B cell (primary cell): ENCODE results near the gene SLC6A2. TPM values are rescaled to one million over a fixed set of nuclear protein-coding genes. Genes with fewer than 3 reads are reported as not detected.

ENCODE experiments used
- ATAC-seq: fragments of 200-7000 bp; cut with Tn5 transposase; one replicate; pipeline ENCODE4 v1.10.0; 2021; ENCODE audit warnings: low read depth, mild to moderate bottlenecking, moderate number of reproducible peaks, moderate library complexity
- CTCF ChIA-PET: fragments of 350-600 bp; sonication (Branson Sonifier 250); formaldehyde crosslinking; loops from one replicate; lab custom pipeline; 2021; ENCODE audit warnings: antibody characterized with exemption, inconsistent platforms; lab: Charles Lee
- POLR2A ChIA-PET: fragments of 350-600 bp; sonication (Branson Sonifier 250); formaldehyde crosslinking; loops from one replicate; lab custom pipeline; 2021; ENCODE audit warnings: antibody characterized with exemption; lab: Charles Lee
- DNase-seq: peaks from one replicate; pipeline ENCODE4 v3.0.0; 2013
- H2AFZ ChIP-seq: 2 replicates; pipeline ENCODE4 v1.6.1; 2012; ENCODE audit warnings: mild to moderate bottlenecking, low read depth, low read length; ENCODE audit not compliant: insufficient read depth, poor library complexity, severe bottlenecking
- H3K27ac ChIP-seq, 2 donors: 1 replicate in 1 of 2; 2 replicates in 1 of 2; pipeline ENCODE4 v1.5.1; 2012 to 2013; ENCODE audit warnings: low read length in 2 of 2, mild to moderate bottlenecking in 2 of 2, moderate library complexity in 1 of 2
- H3K27me3 ChIP-seq, 4 experiments: fragments of 200-600 bp in 1 of 4; sonication (generic) in 1 of 4; replicated peaks in 1 of 4; 1 replicate in 2 of 4; 2 replicates in 2 of 4; pipeline versions ENCODE4 v1.6.1 to v1.7.0; 2013 to 2016; ENCODE audit warnings: low read length in 3 of 4, mild to moderate bottlenecking in 2 of 4, mixed read lengths in 1 of 4, moderate library complexity in 1 of 4; ENCODE audit not compliant: insufficient read depth in 4 of 4, control insufficient read depth in 3 of 4; ENCODE audit errors: control extremely low read depth in 1 of 4
- H3K36me3 ChIP-seq, 2 experiments: replicated peaks in 1 of 2; 1 replicate in 1 of 2; 2 replicates in 1 of 2; pipeline versions ENCODE4 v1.6.1 to v1.7.1; 2013; ENCODE audit warnings: low read length in 1 of 2; ENCODE audit not compliant: insufficient read depth in 2 of 2, control insufficient read depth in 1 of 2; ENCODE audit errors: control extremely low read depth in 1 of 2, extremely low read depth in 1 of 2
- H3K4me1 ChIP-seq, 2 donors: fragments of 200-600 bp in 1 of 2; sonication (generic) in 1 of 2; 1 replicate in 1 of 2; 2 replicates in 1 of 2; pipeline versions ENCODE4 v1.5.1 to v1.6.1; 2013 to 2017; ENCODE audit warnings: low read length in 2 of 2; ENCODE audit not compliant: control insufficient read depth in 2 of 2, insufficient read depth in 2 of 2
- H3K4me2 ChIP-seq: replicated peaks from 2 replicates; pipeline ENCODE3; 2012; ENCODE audit warnings: mild to moderate bottlenecking, low read depth, low read length; ENCODE audit not compliant: poor library complexity, severe bottlenecking
- H3K4me3 ChIP-seq, 5 experiments: fragments of 200-600 bp in 1 of 5; sonication (generic) in 1 of 5; 1 replicate in 3 of 5; 2 replicates in 2 of 5; pipeline versions ENCODE4 v1.5.1 to v1.7.0; 2011 to 2016; ENCODE audit warnings: low read length in 4 of 5, mild to moderate bottlenecking in 4 of 5, low read depth in 2 of 5, control low read depth in 1 of 5, moderate library complexity in 1 of 5; ENCODE audit not compliant: insufficient read depth in 1 of 5; ENCODE audit errors: control extremely low read depth in 1 of 5, extremely low read depth in 1 of 5
- H3K79me2 ChIP-seq: fragments of 200-600 bp; sonication (generic); one replicate; pipeline ENCODE4 v1.6.0; 2016; ENCODE audit warnings: low read length; ENCODE audit not compliant: control insufficient read depth, insufficient read depth
- H3K9ac ChIP-seq: fragments of 200-600 bp; sonication (generic); 2 replicates; pipeline ENCODE4 v1.6.1; 2017; ENCODE audit warnings: mild to moderate bottlenecking, low read length, moderate library complexity
- H3K9me3 ChIP-seq, 3 donors: one replicate each; pipeline versions ENCODE4 v1.6.1 to v1.7.1; 2013; ENCODE audit warnings: low read length in 2 of 3; ENCODE audit not compliant: control insufficient read depth in 2 of 3, insufficient read depth in 1 of 3; ENCODE audit errors: control extremely low read depth in 1 of 3
- H4K20me1 ChIP-seq: 2 replicates; pipeline ENCODE4 v1.6.0; 2012; ENCODE audit warnings: mild to moderate bottlenecking, low read length; ENCODE audit not compliant: insufficient read depth, control insufficient read depth, poor library complexity, severe bottlenecking
- H3K27ac Mint-ChIP-seq: one replicate; pipeline ENCODE4 v1.8.0; 2021; ENCODE audit warnings: mixed read lengths
- H3K27me3 Mint-ChIP-seq: one replicate; pipeline ENCODE4 v1.8.0; 2021; ENCODE audit warnings: mixed read lengths
- H3K4me1 Mint-ChIP-seq: one replicate; pipeline ENCODE4 v1.8.0; 2021; ENCODE audit warnings: mixed read lengths
- H3K4me3 Mint-ChIP-seq: one replicate; pipeline ENCODE4 v1.8.0; 2021; ENCODE audit warnings: mixed read lengths
- H3K9me3 Mint-ChIP-seq: one replicate; pipeline ENCODE4 v1.8.0; 2022; ENCODE audit warnings: mixed read lengths; ENCODE audit not compliant: insufficient read depth
- CTCF ChIP-seq: fragments of 200-600 bp; IDR thresholded peaks from one replicate; pipeline ENCODE4 v1.8.0; 2022; ENCODE audit warnings: antibody characterized with exemption, mild to moderate bottlenecking
- EZH2 ChIP-seq: IDR thresholded peaks from 2 replicates; pipeline ENCODE4 v1.6.1; 2012; ENCODE audit warnings: borderline replicate concordance, low read depth, mild to moderate bottlenecking, moderate library complexity, low read length; ENCODE audit not compliant: insufficient read depth, poor library complexity, severe bottlenecking
- WGBS: methylation state at CpG from one replicate; pipeline ENCODE4 v1.1.5; 2013; ENCODE audit warnings: missing lambda C conversion rate; ENCODE audit not compliant: insufficient coverage; 5-methylcytosine and 5-hydroxymethylcytosine counted together
- intact Hi-C: fragments of 100-400 bp; cut with micrococcal nuclease; formaldehyde crosslinking; loops from one replicate; pipeline ENCODE4 v1.10.0; 2022
- polyA plus RNA-seq: library from polyadenylated mRNA; depleted of rRNA; stranded (reverse); fragments of >200 nt; gene quantifications from 2 replicates; pipeline ENCODE4 v1.2.3, GENCODE V29; 2012
- total RNA-seq, 2 donors: library from RNA; stranded (reverse); fragments of 120-200 nt in 1 of 2; gene quantifications; 1 replicate in 1 of 2; 2 replicates in 1 of 2; pipeline versions ENCODE4 v1.2.3 to v1.2.4, GENCODE V29; 2013 to 2022

SLC6A2 gene
- total and polyA plus RNA-seq, 2 donors (not counting 1 experiment from before 2014, with no cell fraction given), result not detected

GRCh38 chr16:55725055-55725777, 69.4 kb downstream of the SLC6A2 start:
- H4K20me1 ChIP-seq, result no peaks in the 10 kb centered on the region
- ATAC-seq (no peak), DNase-seq (no peak)
- POLR2A ChIA-PET, result no interaction called here
- H3K4me3 ChIP-seq, result no peak overlapping the region
- Mint-ChIP-seq H3K4me3 (no peak overlapping the region), H3K27me3 (peaks cover 25% of the 10 kb centered on the region), H3K9me3 (no peaks in the 10 kb centered on the region), H3K4me1 (no peaks in the 10 kb centered on the region), H3K27ac (no peak overlapping the region)
- H3K27me3 ChIP-seq, result no peaks in the 10 kb centered on the region
- CTCF ChIA-PET, result no interaction called here
- no peaks in the 10 kb centered on the region for H3K79me2 ChIP-seq
- H3K9me3 ChIP-seq, result no peaks in the 10 kb centered on the region
- WGBS, result 46% methylated on average over 2 of the region's 5 CpGs
- H3K4me2 ChIP-seq, result no peak overlapping the region
- no peak overlapping the region for H3K9ac ChIP-seq
- H3K4me1 ChIP-seq, result no peaks in the 10 kb centered on the region
- no peaks in the 10 kb centered on the region for H3K36me3 ChIP-seq
- intact Hi-C loops, result no loop called here
- H3K27ac ChIP-seq, result no peak overlapping the region
- TF ChIP-seq EZH2 (no peak), CTCF (no peak)
- no peak overlapping the region for H2AFZ ChIP-seq

GRCh38 chr16:55728797-55729196, 73.0 kb downstream of the SLC6A2 start:
- H2AFZ ChIP-seq, result no peak overlapping the region
- no peaks in the 10 kb centered on the region for H4K20me1 ChIP-seq
- H3K4me3 ChIP-seq, result no peak overlapping the region
- no peaks in the 10 kb centered on the region for H3K4me1 Mint-ChIP-seq
- H3K4me1 ChIP-seq, result no peaks in the 10 kb centered on the region
- H3K9me3 Mint-ChIP-seq, result no peaks in the 10 kb centered on the region
- DNase-seq (no peak), ATAC-seq (no peak)
- H3K27ac Mint-ChIP-seq, result no peak overlapping the region
- no peaks in the 10 kb centered on the region for H3K79me2 ChIP-seq
- no peaks in the 10 kb centered on the region for H3K27me3 ChIP-seq
- POLR2A ChIA-PET, result no interaction called here
- H3K27me3 Mint-ChIP-seq, result peaks cover 16% of the 10 kb centered on the region
- H3K9ac ChIP-seq, result no peak overlapping the region
- 88% methylated on average over 1 of the region's 6 CpGs for WGBS
- no peaks in the 10 kb centered on the region for H3K9me3 ChIP-seq
- TF ChIP-seq EZH2, result no peak
- no peak for TF ChIP-seq CTCF
- H3K27ac ChIP-seq, result no peak overlapping the region
- intact Hi-C loops, result no loop called here
- H3K4me2 ChIP-seq, result no peak overlapping the region
- CTCF ChIA-PET, result no interaction called here
- H3K36me3 ChIP-seq, result no peaks in the 10 kb centered on the region
- H3K4me3 Mint-ChIP-seq, result no peak overlapping the region
